GM21737 (cell line): ENCODE measurements around the gene SERPINA1.
"Not testable (repeated sequence)": the region's sequence is repeated elsewhere in the genome, so short reads cannot be mapped to it uniquely, and the experiment has no call there.

ENCODE experiments used
- ATAC-seq: cut with Tn5 transposase; IDR thresholded peaks from one replicate; pipeline ENCODE4 v1.9.1; 2021; ENCODE audit warnings: mild to moderate bottlenecking, moderate library complexity; ENCODE audit not compliant: unreplicated experiment

SERPINA1 gene

GRCh38 chr14:94372021-94372605, 16.3 kb downstream of the SERPINA1 start:
- no peak for ATAC-seq

- no peak for ATAC-seq
These were observed 17.9 kb downstream of the SERPINA1 start for GRCh38 chr14:94370524-94370910.

- ATAC-seq, result not testable (repeated sequence)
These were observed 18.5 kb downstream of the SERPINA1 start for GRCh38 chr14:94369766-94370523.

- no peak for ATAC-seq
These were observed 19.4 kb downstream of the SERPINA1 start for GRCh38 chr14:94368956-94369355.

- ATAC-seq, result no peak
These were observed 20.2 kb downstream of the SERPINA1 start for GRCh38 chr14:94368243-94368590.

GRCh38 chr14:94367347-94368242, 20.8 kb downstream of the SERPINA1 start:
- ATAC-seq, result no peak

- ATAC-seq, result no peak
These were observed 22.1 kb downstream of the SERPINA1 start, which contains the start of gene SERPINA2 for GRCh38 chr14:94366146-94366915. SERPINA2 (minus strand) TSS chr14:94366698.

GRCh38 chr14:94365624-94366023, 22.8 kb downstream of the SERPINA1 start:
- no peak for ATAC-seq

GRCh38 chr14:94364964-94365363, 23.4 kb downstream of the SERPINA1 start:
- no peak for ATAC-seq

- no peak for ATAC-seq
These were observed 24.4 kb downstream of the SERPINA1 start for GRCh38 chr14:94364037-94364436.

- no peak for ATAC-seq
These were observed 25.2 kb downstream of the SERPINA1 start for GRCh38 chr14:94363151-94363624.

- no peak for ATAC-seq
These were observed 25.7 kb downstream of the SERPINA1 start for GRCh38 chr14:94362614-94363133.

- ATAC-seq, result no peak
These were observed 26.7 kb downstream of the SERPINA1 start for GRCh38 chr14:94361682-94362081.

- ATAC-seq, result no peak
These were observed 27.3 kb downstream of the SERPINA1 start for GRCh38 chr14:94360945-94361565.

GRCh38 chr14:94357166-94357565, 31.2 kb downstream of the SERPINA1 start:
- ATAC-seq, result no peak

GRCh38 chr14:94356379-94357056, 31.9 kb downstream of the SERPINA1 start:
- no peak for ATAC-seq

- ATAC-seq, result no peak
These were observed 33.1 kb downstream of the SERPINA1 start for GRCh38 chr14:94355191-94355794.

- no peak for ATAC-seq
These were observed 33.7 kb downstream of the SERPINA1 start for GRCh38 chr14:94354638-94355185.

GRCh38 chr14:94354190-94354589, 34.2 kb downstream of the SERPINA1 start:
- not testable (repeated sequence) for ATAC-seq
